Right lobe of liver (tissue), 6 donors: ENCODE measurements around the gene EEF2. TPM values are rescaled to one million over a fixed set of nuclear protein-coding genes. Genes with fewer than 3 reads are reported as not detected.

Experiments
- ATAC-seq, 4 donors: fragments of 200-7000 bp; cut with Tn5 transposase; one replicate each; pipeline ENCODE4 v1.9.1; 2020; ENCODE audit warnings: mild to moderate bottlenecking in 4 of 4, moderate library complexity in 4 of 4
- DNase-seq, 3 donors: peaks; one replicate each; pipeline ENCODE4 v3.0.0-alpha.2; 2020
- H3K27ac ChIP-seq, 3 donors: fragments of 200-600 bp; one replicate each; pipeline ENCODE4 v1.8.0; 2022
- H3K27me3 ChIP-seq, 2 donors: fragments of 200-600 bp; one replicate each; pipeline ENCODE4 v1.8.0; 2022
- H3K36me3 ChIP-seq, 4 donors: fragments of 200-600 bp; sonication (generic) in 1 of 4; one replicate each; pipeline versions ENCODE4 v1.5.1 to v1.8.0; 2017 to 2022; ENCODE audit warnings: control low read depth in 1 of 4
- H3K4me1 ChIP-seq, 4 donors: fragments of 200-600 bp; sonication (generic) in 1 of 4; one replicate each; pipeline versions ENCODE4 v1.5.1 to v1.8.0; 2017 to 2022; ENCODE audit warnings: control low read depth in 1 of 4
- H3K4me3 ChIP-seq, 3 donors: fragments of 200-600 bp; one replicate each; pipeline ENCODE4 v1.8.0; 2022
- H3K9me3 ChIP-seq, 4 donors: fragments of 200-600 bp; sonication (generic) in 1 of 4; one replicate each; pipeline versions ENCODE4 v1.5.1 to v1.8.0; 2017 to 2022; ENCODE audit warnings: control low read depth in 1 of 4
- CTCF ChIP-seq, 4 donors: fragments of 200-600 bp in 3 of 4; fragments of 450-650 bp in 1 of 4; IDR thresholded peaks; one replicate each; pipeline versions ENCODE4 v1.5.1 to v1.8.0; 2016 to 2022; ENCODE audit warnings: antibody characterized with exemption in 4 of 4, mild to moderate bottlenecking in 2 of 4
- POLR2A ChIP-seq: fragments of 450-650 bp; IDR thresholded peaks from one replicate; pipeline ENCODE4 v1.6.1; 2017; ENCODE audit warnings: antibody characterized with exemption, mild to moderate bottlenecking
- WGBS: methylation state at CpG from one replicate; pipeline ENCODE4 v1.1.6; 2018; ENCODE audit warnings: low coverage, low lambda C conversion rate; ENCODE audit not compliant: insufficient coverage; ENCODE audit errors: missing lambda C conversion rate; 5-methylcytosine and 5-hydroxymethylcytosine counted together
- intact Hi-C, 2 donors: fragments of 100-400 bp; cut with DNase I; formaldehyde crosslinking; loops; one replicate each; pipeline versions ENCODE4 v1.11.2 to v1.14.1; 2022
- total RNA-seq, 6 experiments: library from RNA; depleted of rRNA in 2 of 6; stranded (reverse); fragments of >200 nt in 2 of 6; fragmentation: NEBNext Ultra II Directional in 3 of 6; extraction: Animal tissue kit (Norgen Biotek cat#: 25700) in 3 of 6; gene quantifications; one replicate each; pipeline versions ENCODE4 v1.1.0 to v1.2.4, GENCODE V29; 2016 to 2023
- donor health status: DM: no; HTN: yes; CAD: no.
- donor health status: DM: no; HTN: no; CAD: no.
- donor health status: DM: no; HTN: no; CAD: no.
- donor health status: DM: no; HTN: yes; CAD: no.
- donor health status: DM: no; HTN: yes; CAD: no.

Gene EEF2
- total RNA-seq, 6 experiments from 2014 or later = 933 to 1,231 (median 1,031) TPM

DNA sequence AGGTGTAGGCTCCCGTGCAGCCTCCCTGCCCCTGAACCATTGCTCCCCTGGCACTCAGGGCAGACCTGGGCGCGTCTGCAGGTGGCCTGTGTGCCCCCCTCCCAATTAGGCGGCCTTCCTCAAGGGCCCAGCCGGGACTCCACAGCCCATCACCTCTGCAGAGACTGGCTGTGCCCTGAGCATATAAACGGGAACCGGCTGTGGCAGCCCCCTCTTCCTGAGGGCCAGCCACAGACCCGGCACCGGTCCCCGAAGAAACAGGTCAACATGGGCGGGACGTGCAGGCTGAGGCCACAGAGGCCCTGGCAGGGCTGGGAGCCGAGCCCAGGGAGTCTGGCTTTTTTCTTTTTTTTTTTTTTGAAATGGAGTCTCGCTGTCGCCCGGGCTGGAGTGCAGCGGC is 34.3 kb upstream of the EEF2 start:
- no peaks in the 10 kb centered on the region for H3K36me3 ChIP-seq
- no peak overlapping the region for H3K27ac ChIP-seq
- H3K4me3 ChIP-seq = no peak overlapping the region
- H3K27me3 ChIP-seq = no peaks in the 10 kb centered on the region
- ATAC-seq = peak in 1 of 4 donors; percentile 60
- TF ChIP-seq POLR2A = no peak
- no peak for TF ChIP-seq CTCF (IDR thresholded peaks at IDR 0.05)
- intact Hi-C loops = loop anchor here in 1 of 2 donors (10.0 kb wide), 1 partner anchor 45 kb away; the partner anchor contains the start of gene ZBTB7A
- H3K4me1 ChIP-seq = peaks cover 0 to 22% (median 0%) of the 10 kb centered on the region in 4 donors
- no CpG with 5 or more reads among the region's 17 CpGs for WGBS
- no peak for DNase-seq
- no peaks in the 10 kb centered on the region for H3K9me3 ChIP-seq

GRCh38 chr19:4018775-4019504 is 33.7 kb upstream of the EEF2 start:
- no peak overlapping the region for H3K27ac ChIP-seq
- H3K4me1 ChIP-seq = peaks cover 0 to 23% (median 0%) of the 10 kb centered on the region in 4 donors
- 91% methylated on average over 3 of the region's 19 CpGs for WGBS
- TF ChIP-seq CTCF (IDR thresholded peaks at IDR 0.05) = no peak
- no peak for TF ChIP-seq POLR2A
- no peaks in the 10 kb centered on the region for H3K27me3 ChIP-seq
- peaks cover 0 to 4% (median 0%) of the 10 kb centered on the region in 4 donors for H3K36me3 ChIP-seq
- DNase-seq (peak in 1 of 3 donors; percentile 49), ATAC-seq (no peak)
- no peaks in the 10 kb centered on the region for H3K9me3 ChIP-seq
- intact Hi-C loops = loop anchor here in 1 of 2 donors (10.0 kb wide), 1 partner anchor 46 kb away; the partner anchor contains the start of gene ZBTB7A
- H3K4me3 ChIP-seq = no peak overlapping the region

DNA sequence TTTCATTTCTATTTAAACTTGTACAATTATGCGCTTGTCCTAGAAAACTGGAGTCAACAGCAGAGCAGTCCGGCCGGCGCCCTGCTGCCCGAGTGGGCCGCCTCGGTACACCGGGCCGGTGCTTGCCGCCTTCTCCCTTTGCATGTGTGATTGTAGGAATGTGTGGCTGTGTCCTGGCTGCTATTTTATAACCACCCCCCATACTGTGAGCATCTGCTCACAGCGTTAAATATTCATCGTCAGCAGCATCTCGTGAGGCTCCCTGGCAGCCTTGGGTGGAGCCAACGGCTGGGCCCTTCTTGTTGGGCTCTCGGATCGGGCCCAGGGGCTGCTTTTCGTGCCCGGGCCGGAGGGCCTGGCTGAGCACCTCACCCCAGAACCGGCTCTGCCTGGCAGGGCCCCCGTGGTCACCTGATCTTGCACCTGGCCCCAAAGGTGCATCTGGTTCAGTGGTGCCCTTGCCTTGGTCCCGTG is 32.9 kb upstream of the EEF2 start:
- Histone ChIP-seq H3K36me3 (peaks cover 0 to 9% (median 6%) of the 10 kb centered on the region in 4 donors), H3K27ac (no peak overlapping the region), H3K4me1 (peaks cover 0 to 23% (median under 1%) of the 10 kb centered on the region in 4 donors), H3K9me3 (no peaks in the 10 kb centered on the region), H3K27me3 (no peaks in the 10 kb centered on the region), H3K4me3 (no peak overlapping the region)
- no peak for ATAC-seq
- no peak for TF ChIP-seq CTCF (IDR thresholded peaks at IDR 0.05)
- TF ChIP-seq POLR2A = no peak
- 99% methylated on average over 10 of the region's 22 CpGs for WGBS
- intact Hi-C loops = loop anchor here in 1 of 2 donors (10.0 kb wide), 1 partner anchor 47 kb away; the partner anchor contains the start of gene ZBTB7A
- no peak for DNase-seq

DNA sequence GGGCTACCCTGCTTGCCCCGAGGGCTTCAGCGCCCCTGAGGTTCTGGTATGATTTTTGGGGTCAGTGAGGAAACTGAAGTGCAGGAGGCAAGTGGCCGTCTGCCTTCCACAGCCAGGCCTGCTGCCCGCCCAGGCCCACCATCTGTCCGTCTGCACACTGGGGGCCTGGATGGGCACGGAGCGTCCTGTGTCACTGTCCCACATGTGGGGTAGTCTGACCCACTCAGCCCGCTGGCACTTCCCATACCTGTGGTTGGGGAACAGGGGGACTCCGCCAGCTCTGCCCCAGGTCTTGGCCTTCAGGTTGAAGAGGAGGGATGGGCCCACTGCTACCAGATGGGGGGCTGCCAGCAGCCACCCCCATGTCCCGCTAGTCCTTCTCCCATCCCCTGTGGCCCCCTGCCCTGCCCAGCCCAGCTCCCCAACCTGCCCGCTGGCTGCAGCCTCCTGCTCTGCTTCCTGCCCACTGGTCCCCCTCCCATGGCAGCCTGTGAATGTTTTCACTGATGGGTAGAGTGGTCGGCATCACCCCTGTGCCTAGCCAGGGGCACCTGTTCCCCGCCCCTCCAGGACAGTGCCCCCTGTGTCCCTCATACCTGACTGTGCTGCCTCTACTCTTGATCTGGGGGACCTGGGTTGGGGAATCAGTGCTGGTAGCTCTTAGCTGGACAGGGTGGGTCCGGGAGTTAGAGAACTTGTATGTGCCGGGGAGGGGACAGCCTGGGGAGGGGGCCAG is 31.8 kb upstream of the EEF2 start:
- Histone ChIP-seq H3K4me1 (peaks cover 0 to 32% (median 4%) of the 10 kb centered on the region in 4 donors), H3K27me3 (no peaks in the 10 kb centered on the region), H3K4me3 (no peak overlapping the region), H3K27ac (no peak overlapping the region), H3K36me3 (peaks cover 0 to 12% (median 8%) of the 10 kb centered on the region in 4 donors), H3K9me3 (no peaks in the 10 kb centered on the region)
- intact Hi-C loops = loop anchor here in 1 of 2 donors (10.0 kb wide), 1 partner anchor 48 kb away; the partner anchor contains the start of gene ZBTB7A
- DNase-seq (no peak), ATAC-seq (no peak)
- TF ChIP-seq CTCF (IDR thresholded peaks at IDR 0.05) = no peak
- no peak for TF ChIP-seq POLR2A
- 96% methylated on average over 3 of the region's 15 CpGs for WGBS
